Neural crest cell (in vitro differentiated cells): ENCODE measurements around the gene IAH1. TPM values are rescaled to one million over a fixed set of nuclear protein-coding genes. Genes with fewer than 3 reads are reported as not detected.

Source experiments
- DNase-seq: peaks from one replicate; pipeline ENCODE4 v3.0.0; 2021; ENCODE audit warnings: low read depth, mixed read lengths, low spot score
- H3K27ac Mint-ChIP-seq: one replicate; pipeline ENCODE4 v1.8.0; 2021; ENCODE audit warnings: mild to moderate bottlenecking, mixed read lengths; ENCODE audit not compliant: unreplicated experiment
- H3K27me3 Mint-ChIP-seq: 2 replicates; pipeline ENCODE4 v1.8.0; 2021; ENCODE audit warnings: low read depth, mild to moderate bottlenecking, mixed read lengths
- H3K36me3 Mint-ChIP-seq: 2 replicates; pipeline ENCODE4 v1.8.0; 2021; ENCODE audit warnings: low read depth, mild to moderate bottlenecking, mixed read lengths
- H3K4me1 Mint-ChIP-seq: 2 replicates; pipeline ENCODE4 v1.8.0; 2021; ENCODE audit warnings: mixed read lengths
- H3K4me3 Mint-ChIP-seq: one replicate; pipeline ENCODE4 v1.8.0; 2021; ENCODE audit warnings: mild to moderate bottlenecking, mixed read lengths
- H3K9me3 Mint-ChIP-seq: 2 replicates; pipeline ENCODE4 v1.8.0; 2021; ENCODE audit warnings: mixed read lengths
- total RNA-seq: library from RNA; stranded (reverse); gene quantifications from 2 replicates; pipeline ENCODE4 v1.2.1, GENCODE V29; 2021
- TF ChIP-seq, protein P1 (sequence below): fragments of 200-600 bp; sonication (generic); conservative IDR thresholded peaks from 2 replicates; pipeline ENCODE4 v1.5.0; 2021; ENCODE audit warnings: antibody characterized with exemption, mild to moderate bottlenecking

IAH1 gene
- total RNA-seq, 1 donor from 2014 or later, result 38.6 TPM

DNA sequence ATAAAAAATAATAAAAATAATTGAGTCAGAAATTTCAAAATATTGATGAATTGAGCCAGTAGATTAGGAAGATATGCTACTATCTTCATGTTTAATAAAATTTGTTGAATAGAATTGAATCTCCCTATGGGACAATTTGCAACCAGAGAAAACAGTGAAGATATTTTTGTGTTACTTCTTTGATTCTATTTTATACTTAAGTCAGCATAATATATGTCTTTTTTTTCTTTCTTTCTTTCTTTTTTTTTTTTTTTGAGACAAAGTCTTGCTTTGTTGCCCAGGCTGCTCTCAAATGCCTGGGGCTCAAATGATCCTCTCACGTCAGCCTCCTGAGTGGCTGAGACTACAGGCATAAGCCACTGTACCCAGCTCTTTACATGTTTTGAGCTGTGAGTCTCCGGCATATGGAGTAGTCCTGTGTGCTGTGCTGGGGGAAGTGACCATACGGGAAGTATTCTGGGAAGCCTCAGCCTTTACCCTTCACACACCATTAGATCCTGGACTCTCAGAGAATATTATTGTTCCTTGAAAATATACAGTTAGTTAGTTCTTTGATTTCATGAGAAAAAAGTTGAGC lies 13.8 kb upstream of the IAH1 start:
- TF ChIP-seq, protein P1, sequence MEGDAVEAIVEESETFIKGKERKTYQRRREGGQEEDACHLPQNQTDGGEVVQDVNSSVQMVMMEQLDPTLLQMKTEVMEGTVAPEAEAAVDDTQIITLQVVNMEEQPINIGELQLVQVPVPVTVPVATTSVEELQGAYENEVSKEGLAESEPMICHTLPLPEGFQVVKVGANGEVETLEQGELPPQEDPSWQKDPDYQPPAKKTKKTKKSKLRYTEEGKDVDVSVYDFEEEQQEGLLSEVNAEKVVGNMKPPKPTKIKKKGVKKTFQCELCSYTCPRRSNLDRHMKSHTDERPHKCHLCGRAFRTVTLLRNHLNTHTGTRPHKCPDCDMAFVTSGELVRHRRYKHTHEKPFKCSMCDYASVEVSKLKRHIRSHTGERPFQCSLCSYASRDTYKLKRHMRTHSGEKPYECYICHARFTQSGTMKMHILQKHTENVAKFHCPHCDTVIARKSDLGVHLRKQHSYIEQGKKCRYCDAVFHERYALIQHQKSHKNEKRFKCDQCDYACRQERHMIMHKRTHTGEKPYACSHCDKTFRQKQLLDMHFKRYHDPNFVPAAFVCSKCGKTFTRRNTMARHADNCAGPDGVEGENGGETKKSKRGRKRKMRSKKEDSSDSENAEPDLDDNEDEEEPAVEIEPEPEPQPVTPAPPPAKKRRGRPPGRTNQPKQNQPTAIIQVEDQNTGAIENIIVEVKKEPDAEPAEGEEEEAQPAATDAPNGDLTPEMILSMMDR, result no peak
- no peak overlapping the region for H3K27ac Mint-ChIP-seq
- H3K27me3 Mint-ChIP-seq, result no peaks in the 10 kb centered on the region
- H3K9me3 Mint-ChIP-seq, result no peaks in the 10 kb centered on the region
- H3K4me3 Mint-ChIP-seq, result no peak overlapping the region
- peaks cover 6% of the 10 kb centered on the region for H3K4me1 Mint-ChIP-seq
- peaks cover 5% of the 10 kb centered on the region for H3K36me3 Mint-ChIP-seq
- DNase-seq, result no peak

DNA sequence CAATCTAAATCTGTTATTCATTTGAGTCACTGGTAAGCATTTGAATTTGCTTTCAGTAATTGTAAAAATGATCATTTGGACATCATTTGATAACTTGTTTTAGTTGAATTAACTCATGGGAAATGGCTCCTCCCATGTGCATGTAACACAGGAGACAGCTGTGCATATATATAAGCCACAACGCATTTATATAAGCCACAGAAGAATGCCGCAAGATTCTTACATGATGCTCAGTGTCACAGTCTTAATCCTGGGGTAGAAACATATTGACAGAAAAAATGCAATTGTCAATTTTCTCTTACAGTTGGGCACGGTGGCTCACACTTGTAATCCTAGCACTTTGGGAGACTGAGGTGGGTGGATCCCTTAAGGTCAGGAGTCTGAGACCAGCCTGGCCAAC lies 13.3 kb upstream of the IAH1 start:
- Mint-ChIP-seq H3K27me3 (no peaks in the 10 kb centered on the region), H3K9me3 (no peaks in the 10 kb centered on the region), H3K4me1 (peaks cover 6% of the 10 kb centered on the region), H3K27ac (no peak overlapping the region), H3K4me3 (no peak overlapping the region), H3K36me3 (peaks cover 10% of the 10 kb centered on the region)
- TF ChIP-seq, protein P1, result no peak
- no peak for DNase-seq

DNA sequence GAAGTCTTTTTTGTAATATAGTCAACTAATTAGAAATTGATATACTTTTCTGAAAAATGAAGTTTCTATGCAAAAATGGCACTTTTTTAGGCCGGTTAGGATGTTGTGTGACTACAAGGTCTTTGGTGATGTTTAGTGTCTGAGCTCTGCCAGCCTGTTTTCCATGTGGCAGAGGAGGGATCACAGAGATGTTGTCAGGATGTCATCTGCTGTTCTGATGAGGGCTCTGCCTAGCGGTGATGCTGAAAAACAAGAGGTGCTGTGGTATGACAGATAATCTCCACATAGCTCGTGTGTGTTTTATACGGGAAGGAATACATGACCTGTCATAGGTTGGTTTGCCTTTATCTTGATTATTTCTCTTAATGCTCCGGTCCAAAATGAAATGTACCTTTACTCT lies 12.0 kb upstream of the IAH1 start:
- no peaks in the 10 kb centered on the region for H3K9me3 Mint-ChIP-seq
- no peak for DNase-seq
- H3K36me3 Mint-ChIP-seq, result peaks cover 16% of the 10 kb centered on the region
- H3K4me1 Mint-ChIP-seq, result peaks cover 6% of the 10 kb centered on the region
- H3K27ac Mint-ChIP-seq, result no peak overlapping the region
- TF ChIP-seq, protein P1, result no peak
- H3K4me3 Mint-ChIP-seq, result no peak overlapping the region
- H3K27me3 Mint-ChIP-seq, result no peaks in the 10 kb centered on the region

DNA sequence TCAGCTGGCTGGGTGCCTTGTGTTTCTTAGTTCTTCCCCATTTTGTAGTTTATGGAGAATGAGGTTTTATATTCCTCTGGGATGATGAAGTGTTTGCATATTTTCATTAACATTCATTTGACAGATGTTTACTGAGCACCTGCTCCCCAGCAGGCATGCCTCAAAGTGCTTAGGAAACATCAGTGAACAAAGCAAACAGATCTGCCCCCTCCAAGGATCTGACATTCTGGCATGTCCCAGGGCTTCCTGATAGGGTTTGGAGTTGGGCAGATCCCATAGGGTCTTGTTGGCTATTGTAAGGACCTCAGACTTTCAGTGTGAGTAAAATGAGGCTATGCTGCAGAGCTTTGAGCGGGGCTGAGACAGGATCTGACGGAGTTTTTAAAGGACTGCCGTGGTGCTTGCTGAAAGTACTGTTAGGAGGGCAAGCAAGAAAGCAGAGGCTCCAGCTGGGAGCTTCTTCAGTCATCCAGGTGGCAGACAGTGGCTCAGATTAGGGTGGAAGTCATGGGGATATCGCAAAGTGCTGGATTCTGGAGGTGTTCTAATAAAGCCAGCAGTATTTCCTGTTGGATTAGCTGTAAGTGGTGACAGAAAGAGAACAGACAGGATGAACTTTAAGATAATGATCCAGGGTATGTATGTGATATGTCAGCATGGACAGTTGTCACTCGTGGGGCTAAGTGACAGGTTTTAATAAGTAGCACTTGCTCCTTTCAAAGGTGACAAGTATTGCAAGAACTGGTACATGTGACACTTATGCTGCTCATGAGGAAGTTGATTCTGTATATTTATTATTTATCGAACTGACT lies 11.3 kb upstream of the IAH1 start:
- Mint-ChIP-seq H3K4me1 (peaks cover 6% of the 10 kb centered on the region), H3K36me3 (peaks cover 16% of the 10 kb centered on the region), H3K27ac (no peak overlapping the region), H3K9me3 (no peaks in the 10 kb centered on the region), H3K4me3 (no peak overlapping the region), H3K27me3 (no peaks in the 10 kb centered on the region)
- TF ChIP-seq, protein P1, result no peak
- no peak for DNase-seq

DNA sequence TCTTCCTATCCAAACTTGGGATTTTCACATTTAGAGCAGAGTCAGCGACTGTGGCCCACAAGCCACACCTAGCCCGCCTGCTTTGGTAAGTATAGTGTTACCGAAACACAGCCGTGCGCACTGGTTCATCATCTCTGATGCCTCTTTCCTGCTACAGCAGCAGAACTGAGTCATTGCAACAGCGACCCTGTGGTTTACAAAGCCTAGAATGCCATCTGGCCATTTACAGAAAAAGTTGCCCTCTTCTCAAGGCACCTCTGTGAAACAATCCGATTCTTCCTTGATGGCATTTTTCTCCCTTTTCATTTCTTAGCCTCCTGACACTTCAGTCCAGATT lies 10.7 kb upstream of the IAH1 start:
- H3K4me3 Mint-ChIP-seq, result no peak overlapping the region
- H3K27ac Mint-ChIP-seq, result no peak overlapping the region

More for the DNA sequence above, 10.7 kb upstream of the IAH1 start:
- Mint-ChIP-seq H3K9me3 (no peaks in the 10 kb centered on the region), H3K27me3 (no peaks in the 10 kb centered on the region), H3K4me1 (peaks cover 6% of the 10 kb centered on the region), H3K36me3 (peaks cover 16% of the 10 kb centered on the region)
- TF ChIP-seq, protein P1, result no peak
- DNase-seq, result no peak
